ENCODE data around the gene TRIM67.

GRCh38 chr1:231200388-231201031 lies 38.7 kb downstream of the TRIM67 start:
- TF ChIP-seq CTCF (IDR thresholded peaks at IDR 0.05; ENCODE audit: insufficient read depth, low read length, poor library complexity, severe bottlenecking) (no peak), EZH2phosphoT487 (conservative IDR thresholded peaks at IDR 0.05; ENCODE audit: low read length) (no peak)
